PFSK-1 (cell line): ENCODE results near the gene PXK.

Experiments used
- FOXP2 ChIP-seq: optimal IDR thresholded peaks from 2 replicates; pipeline ENCODE3; 2011; ENCODE audit warnings: borderline replicate concordance, control low read depth, inconsistent platforms; ENCODE audit not compliant: insufficient read depth; ENCODE audit errors: extremely low read length, extremely low read depth
- POLR2AphosphoS5 ChIP-seq: IDR thresholded peaks from 2 replicates; pipeline ENCODE4 v1.6.1; 2012; ENCODE audit warnings: low read depth, mild to moderate bottlenecking, control low read depth, low read length, moderate library complexity
- SIN3A ChIP-seq: IDR thresholded peaks from 2 replicates; pipeline ENCODE4 v1.6.1; 2012; ENCODE audit warnings: mild to moderate bottlenecking, low read length, moderate library complexity, borderline replicate concordance; ENCODE audit not compliant: insufficient read depth
- TAF1 ChIP-seq: IDR thresholded peaks from 2 replicates; pipeline ENCODE4 v1.6.1; 2012; ENCODE audit warnings: low read length, control low read depth, borderline replicate concordance; ENCODE audit not compliant: insufficient read depth
- TF ChIP-seq, protein P1 (sequence below), 2 experiments: IDR thresholded peaks; 2 replicates each; pipeline versions ENCODE4 v1.6.1 to v1.8.0; 2011 to 2012; ENCODE audit warnings: low read depth in 2 of 2, low read length in 2 of 2, control low read depth in 1 of 2, inconsistent platforms in 1 of 2, mild to moderate bottlenecking in 1 of 2, moderate library complexity in 1 of 2; ENCODE audit not compliant: insufficient read depth in 1 of 2

PXK gene

DNA sequence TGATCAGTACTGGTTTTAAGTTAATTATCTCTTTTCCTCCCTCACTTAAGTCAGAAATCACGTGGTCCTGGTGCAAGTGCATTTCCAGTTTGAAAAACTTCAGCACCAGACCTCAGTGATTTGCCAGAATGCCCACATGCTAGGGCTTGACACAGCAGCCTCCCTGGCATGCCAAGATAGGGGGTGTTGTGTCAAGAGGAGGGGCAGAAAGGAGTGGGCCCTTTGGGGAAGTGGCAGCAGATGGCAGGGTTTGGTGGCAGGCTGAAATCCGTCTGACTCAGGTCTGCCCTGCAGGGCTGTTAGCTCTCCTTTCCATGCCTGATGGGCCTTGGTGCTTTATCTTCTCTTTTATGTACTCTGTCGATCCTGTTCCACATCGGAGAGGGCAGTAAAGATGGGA lies 23.4 kb downstream of the PXK start:
- TF ChIP-seq SIN3A (no peak), FOXP2 (no peak), TAF1 (no peak), POLR2AphosphoS5 (no peak)
- TF ChIP-seq, protein P1, sequence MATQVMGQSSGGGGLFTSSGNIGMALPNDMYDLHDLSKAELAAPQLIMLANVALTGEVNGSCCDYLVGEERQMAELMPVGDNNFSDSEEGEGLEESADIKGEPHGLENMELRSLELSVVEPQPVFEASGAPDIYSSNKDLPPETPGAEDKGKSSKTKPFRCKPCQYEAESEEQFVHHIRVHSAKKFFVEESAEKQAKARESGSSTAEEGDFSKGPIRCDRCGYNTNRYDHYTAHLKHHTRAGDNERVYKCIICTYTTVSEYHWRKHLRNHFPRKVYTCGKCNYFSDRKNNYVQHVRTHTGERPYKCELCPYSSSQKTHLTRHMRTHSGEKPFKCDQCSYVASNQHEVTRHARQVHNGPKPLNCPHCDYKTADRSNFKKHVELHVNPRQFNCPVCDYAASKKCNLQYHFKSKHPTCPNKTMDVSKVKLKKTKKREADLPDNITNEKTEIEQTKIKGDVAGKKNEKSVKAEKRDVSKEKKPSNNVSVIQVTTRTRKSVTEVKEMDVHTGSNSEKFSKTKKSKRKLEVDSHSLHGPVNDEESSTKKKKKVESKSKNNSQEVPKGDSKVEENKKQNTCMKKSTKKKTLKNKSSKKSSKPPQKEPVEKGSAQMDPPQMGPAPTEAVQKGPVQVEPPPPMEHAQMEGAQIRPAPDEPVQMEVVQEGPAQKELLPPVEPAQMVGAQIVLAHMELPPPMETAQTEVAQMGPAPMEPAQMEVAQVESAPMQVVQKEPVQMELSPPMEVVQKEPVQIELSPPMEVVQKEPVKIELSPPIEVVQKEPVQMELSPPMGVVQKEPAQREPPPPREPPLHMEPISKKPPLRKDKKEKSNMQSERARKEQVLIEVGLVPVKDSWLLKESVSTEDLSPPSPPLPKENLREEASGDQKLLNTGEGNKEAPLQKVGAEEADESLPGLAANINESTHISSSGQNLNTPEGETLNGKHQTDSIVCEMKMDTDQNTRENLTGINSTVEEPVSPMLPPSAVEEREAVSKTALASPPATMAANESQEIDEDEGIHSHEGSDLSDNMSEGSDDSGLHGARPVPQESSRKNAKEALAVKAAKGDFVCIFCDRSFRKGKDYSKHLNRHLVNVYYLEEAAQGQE (IDR thresholded peaks at IDR 0.05; ENCODE audit: insufficient read depth in 1 of 2, low read depth in 2 of 2, low read length in 2 of 2) = no peak

DNA sequence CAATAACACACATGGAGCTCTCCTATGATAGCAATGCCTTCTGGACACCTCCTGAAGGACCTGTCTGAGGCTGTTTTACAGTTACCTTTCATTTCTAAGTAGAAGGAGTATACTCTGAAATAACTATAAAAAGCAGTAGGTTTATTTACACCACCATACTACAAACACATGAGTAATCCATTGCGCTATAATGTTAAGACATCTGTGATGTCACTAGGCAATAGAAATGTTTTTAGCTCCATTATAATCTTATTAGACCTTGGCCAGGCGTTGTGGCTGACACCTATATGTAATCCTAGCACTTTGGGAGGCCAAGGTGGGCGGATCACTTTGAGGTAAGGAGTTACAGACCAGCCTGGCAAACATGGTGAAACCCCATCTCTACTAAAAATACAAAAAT lies 24.7 kb downstream of the PXK start:
- TF ChIP-seq FOXP2 (no peak), POLR2AphosphoS5 (no peak), SIN3A (no peak), TAF1 (no peak)
- TF ChIP-seq, protein P1 (IDR thresholded peaks at IDR 0.05; ENCODE audit: insufficient read depth in 1 of 2, low read depth in 2 of 2, low read length in 2 of 2) = no peak

DNA sequence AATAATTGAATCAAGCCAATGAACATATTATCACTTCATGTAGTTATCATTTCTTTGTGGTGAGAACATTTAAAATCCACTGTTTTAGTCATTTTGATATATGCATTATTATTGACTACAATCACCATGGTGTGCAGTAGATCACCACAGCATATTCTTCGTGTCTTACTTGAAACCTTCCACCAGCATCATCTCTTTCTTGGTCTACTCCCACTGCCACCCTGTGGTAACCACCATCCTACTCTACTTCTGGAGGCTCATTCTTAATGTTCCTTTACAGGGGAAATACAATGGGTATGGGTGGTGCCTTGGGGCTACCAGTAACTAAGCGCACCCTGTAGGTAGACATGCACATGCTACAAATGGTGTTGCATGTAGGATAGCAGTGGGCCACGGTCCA lies 25.4 kb downstream of the PXK start:
- no peak for TF ChIP-seq SIN3A
- no peak for TF ChIP-seq POLR2AphosphoS5
- no peak for TF ChIP-seq TAF1
- TF ChIP-seq FOXP2 = no peak
- TF ChIP-seq, protein P1 (IDR thresholded peaks at IDR 0.05; ENCODE audit: insufficient read depth in 1 of 2, low read depth in 2 of 2, low read length in 2 of 2) = no peak

DNA sequence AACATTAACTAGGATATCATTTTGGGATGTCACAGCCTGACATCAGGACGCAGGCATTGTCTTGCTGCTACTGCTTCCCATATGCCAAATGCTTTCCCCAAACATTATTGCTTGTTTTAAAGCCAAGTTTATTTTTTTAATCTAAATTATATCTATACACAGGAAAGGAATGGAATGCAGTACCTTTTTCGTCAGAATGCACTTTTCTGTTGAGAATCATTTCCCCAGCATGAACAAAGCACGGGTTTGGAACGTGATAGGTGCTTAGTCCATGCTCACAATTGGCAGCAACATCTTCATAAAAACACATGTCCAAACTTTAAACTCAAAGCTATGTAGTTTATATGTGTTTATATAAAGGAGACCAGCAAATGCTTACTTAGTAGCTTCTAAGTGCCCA lies 26.1 kb downstream of the PXK start:
- TF ChIP-seq TAF1 = no peak
- TF ChIP-seq, protein P1 (IDR thresholded peaks at IDR 0.05; ENCODE audit: insufficient read depth in 1 of 2, low read depth in 2 of 2, low read length in 2 of 2) = no peak
- no peak for TF ChIP-seq FOXP2
- no peak for TF ChIP-seq SIN3A
- TF ChIP-seq POLR2AphosphoS5 = no peak

DNA sequence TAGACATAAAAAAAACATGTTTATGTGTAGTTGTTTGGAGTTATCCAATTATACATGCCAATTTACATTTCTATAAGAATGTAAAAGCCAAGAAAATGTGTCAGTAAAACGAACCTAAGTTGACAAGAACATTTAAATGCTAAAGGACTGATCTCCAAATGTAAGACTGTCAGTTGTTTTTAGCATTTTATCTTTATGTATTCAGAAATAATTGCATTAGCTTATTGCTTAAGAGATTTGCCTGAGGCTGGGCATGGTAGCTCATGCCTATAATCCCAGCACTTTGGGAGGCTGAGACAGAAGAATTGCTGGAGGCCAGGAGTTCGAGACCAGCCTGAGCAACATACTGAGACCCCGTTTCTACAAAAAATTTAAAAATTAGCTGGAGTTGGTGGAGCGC lies 26.9 kb downstream of the PXK start:
- no peak for TF ChIP-seq TAF1
- TF ChIP-seq FOXP2 = no peak
- no peak for TF ChIP-seq POLR2AphosphoS5
- TF ChIP-seq, protein P1 (IDR thresholded peaks at IDR 0.05; ENCODE audit: insufficient read depth in 1 of 2, low read depth in 2 of 2, low read length in 2 of 2) = no peak
- TF ChIP-seq SIN3A = no peak
